Ovary (tissue), 3 donors: ENCODE data around the gene INHBC.

Source experiments
- CTCF ChIP-seq, 3 donors: fragments of 450-650 bp in 2 of 3; fragments of 200-600 bp in 1 of 3; IDR thresholded peaks; one replicate each; pipeline versions ENCODE4 v1.5.1 to v1.8.0; 2016 to 2022; ENCODE audit warnings: antibody characterized with exemption in 3 of 3, mild to moderate bottlenecking in 1 of 3
- EP300 ChIP-seq: sonication (generic); formaldehyde crosslinking; IDR thresholded peaks from one replicate; pipeline ENCODE4 v1.6.1; 2017; ENCODE audit warnings: antibody characterized with exemption
- POLR2A ChIP-seq: fragments of 450-650 bp; IDR thresholded peaks from one replicate; pipeline ENCODE4 v1.6.1; 2017; ENCODE audit warnings: antibody characterized with exemption, mild to moderate bottlenecking, moderate library complexity
- donor health status: DM: no; HTN: no; CAD: no.

GRCh38 chr12:57441846-57442427, 7.4 kb downstream of the INHBC start:
- TF ChIP-seq EP300: no peak
- TF ChIP-seq CTCF (IDR thresholded peaks at IDR 0.05): no peak
- no peak for TF ChIP-seq POLR2A
